GM18526 (cell line): ENCODE results near the gene FCGBP.

Source experiments
- POLR2A ChIP-seq: IDR thresholded peaks from 3 replicates; pipeline ENCODE4 v1.6.1; 2011; ENCODE audit not compliant: insufficient read length; ENCODE audit errors: extremely low read depth

FCGBP gene

GRCh38 chr19:39928357-39928725 lies 6.1 kb downstream of the FCGBP start:
- no peak for TF ChIP-seq POLR2A

GRCh38 chr19:39927524-39928356 lies 6.7 kb downstream of the FCGBP start:
- TF ChIP-seq POLR2A: no peak

GRCh38 chr19:39927076-39927475 lies 7.4 kb downstream of the FCGBP start:
- no peak for TF ChIP-seq POLR2A

GRCh38 chr19:39926170-39926760 lies 8.2 kb downstream of the FCGBP start:
- no peak for TF ChIP-seq POLR2A

- no peak for TF ChIP-seq POLR2A
Measured at GRCh38 chr19:39924952-39925351, 9.5 kb downstream of the FCGBP start.

GRCh38 chr19:39924389-39924788 lies 10.0 kb downstream of the FCGBP start:
- no peak for TF ChIP-seq POLR2A

- no peak for TF ChIP-seq POLR2A
Measured at GRCh38 chr19:39923862-39924261, 10.6 kb downstream of the FCGBP start.

- TF ChIP-seq POLR2A: no peak
Measured at GRCh38 chr19:39919976-39920375, 14.5 kb downstream of the FCGBP start.

- no peak for TF ChIP-seq POLR2A
Measured at GRCh38 chr19:39918183-39918651, 16.2 kb downstream of the FCGBP start.

- TF ChIP-seq POLR2A: no peak
Measured at GRCh38 chr19:39917561-39918182, 16.8 kb downstream of the FCGBP start.

GRCh38 chr19:39916851-39917396 lies 17.5 kb downstream of the FCGBP start:
- TF ChIP-seq POLR2A: no peak

GRCh38 chr19:39916236-39916635 lies 18.2 kb downstream of the FCGBP start:
- TF ChIP-seq POLR2A: no peak

- no peak for TF ChIP-seq POLR2A
Measured at GRCh38 chr19:39915848-39916215, 18.6 kb downstream of the FCGBP start.

GRCh38 chr19:39915101-39915847 lies 19.2 kb downstream of the FCGBP start:
- no peak for TF ChIP-seq POLR2A

GRCh38 chr19:39913682-39914333 lies 20.6 kb downstream of the FCGBP start:
- TF ChIP-seq POLR2A: no peak

- TF ChIP-seq POLR2A: no peak
Measured at GRCh38 chr19:39908803-39909202, 25.6 kb downstream of the FCGBP start.
